GM18858 (cell line): ENCODE results near the gene PKDCC.
"Not testable (repeated sequence)": the region's sequence is repeated elsewhere in the genome, so short reads cannot be mapped to it uniquely, and the experiment has no call there.

Source experiments
- ATAC-seq: cut with Tn5 transposase; IDR thresholded peaks from one replicate; pipeline ENCODE4 v1.9.1; 2021; ENCODE audit not compliant: unreplicated experiment

PKDCC gene

GRCh38 chr2:42030200-42030759, 17.5 kb upstream of the PKDCC start:
- no peak for ATAC-seq

GRCh38 chr2:42030829-42031228, 17.0 kb upstream of the PKDCC start:
- ATAC-seq, result no peak

- ATAC-seq, result no peak
These were observed 16.3 kb upstream of the PKDCC start for GRCh38 chr2:42031281-42032223.

- ATAC-seq, result no peak
These were observed 15.6 kb upstream of the PKDCC start for GRCh38 chr2:42032224-42032620.

- ATAC-seq, result no peak
These were observed 15.1 kb upstream of the PKDCC start for GRCh38 chr2:42032745-42033144.

GRCh38 chr2:42034096-42034495, 13.7 kb upstream of the PKDCC start:
- ATAC-seq, result not testable (repeated sequence)

- no peak for ATAC-seq
These were observed 12.6 kb upstream of the PKDCC start for GRCh38 chr2:42035241-42035640.

- ATAC-seq, result no peak
These were observed 11.4 kb upstream of the PKDCC start for GRCh38 chr2:42036413-42036812.

- no peak for ATAC-seq
These were observed 10.9 kb upstream of the PKDCC start for GRCh38 chr2:42036940-42037339.

GRCh38 chr2:42040643-42041278, 7.1 kb upstream of the PKDCC start:
- no peak for ATAC-seq

GRCh38 chr2:42041377-42042127, 6.3 kb upstream of the PKDCC start:
- ATAC-seq, result no peak

GRCh38 chr2:42042631-42043355, 5.0 kb upstream of the PKDCC start:
- no peak for ATAC-seq

GRCh38 chr2:42043789-42044394, 3.9 kb upstream of the PKDCC start:
- ATAC-seq, result no peak

GRCh38 chr2:42044939-42045338, 2.9 kb upstream of the PKDCC start:
- no peak for ATAC-seq

- ATAC-seq, result no peak
These were observed 2.5 kb upstream of the PKDCC start for GRCh38 chr2:42045352-42045751.

GRCh38 chr2:42045848-42046748, 1.7 kb upstream of the PKDCC start:
- no peak for ATAC-seq

- no peak for ATAC-seq
These were observed 868 bp upstream of the PKDCC start for GRCh38 chr2:42046819-42047487.
